Hematopoietic multipotent progenitor cell treated with erythropoietin and hydrocortisone succinate and interleukin-3 and kit ligand, for 15 days (in vitro differentiated cells): ENCODE measurements around the gene CIAO2B.

Source experiments
- DNase-seq: peaks from one replicate; pipeline ENCODE4 v3.0.0-alpha.2; 2015; ENCODE audit warnings: low spot score

CIAO2B gene

DNA sequence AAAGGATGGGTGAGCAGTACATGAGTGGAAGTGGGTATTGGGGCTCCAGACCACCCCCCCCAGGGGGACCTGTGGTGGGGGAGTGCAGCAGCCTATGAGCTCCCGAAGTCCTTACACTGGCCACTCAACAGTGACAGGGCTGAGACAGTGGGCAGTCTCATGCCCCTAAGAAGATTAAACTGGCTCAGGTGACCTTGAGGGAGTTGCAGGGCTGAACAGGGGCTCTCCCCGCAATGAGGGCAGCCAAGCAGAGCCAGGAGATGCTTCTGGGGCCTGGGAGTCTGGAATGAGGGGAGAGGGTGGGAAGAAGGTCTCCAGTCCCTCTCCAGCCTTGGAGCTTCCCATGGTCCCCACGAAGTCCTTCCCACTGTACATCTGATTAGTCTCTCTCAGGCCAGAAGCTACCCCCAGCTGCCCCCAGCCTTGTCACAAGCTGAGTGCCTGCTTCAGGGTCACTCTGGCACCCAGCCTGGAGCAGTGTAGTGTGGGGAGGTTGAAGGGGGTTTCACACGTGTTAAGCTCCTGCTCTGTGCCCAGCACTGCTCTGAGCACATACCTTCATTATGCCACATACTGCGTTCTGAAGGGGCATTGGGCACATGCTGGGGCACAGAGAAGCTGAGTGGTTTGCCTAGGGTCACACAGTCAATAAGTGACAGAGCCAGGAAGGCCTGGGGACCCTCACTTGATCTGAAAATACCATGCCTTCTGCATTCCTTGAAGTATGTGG is 14.5 kb downstream of the CIAO2B start:
- no peak for DNase-seq

DNA sequence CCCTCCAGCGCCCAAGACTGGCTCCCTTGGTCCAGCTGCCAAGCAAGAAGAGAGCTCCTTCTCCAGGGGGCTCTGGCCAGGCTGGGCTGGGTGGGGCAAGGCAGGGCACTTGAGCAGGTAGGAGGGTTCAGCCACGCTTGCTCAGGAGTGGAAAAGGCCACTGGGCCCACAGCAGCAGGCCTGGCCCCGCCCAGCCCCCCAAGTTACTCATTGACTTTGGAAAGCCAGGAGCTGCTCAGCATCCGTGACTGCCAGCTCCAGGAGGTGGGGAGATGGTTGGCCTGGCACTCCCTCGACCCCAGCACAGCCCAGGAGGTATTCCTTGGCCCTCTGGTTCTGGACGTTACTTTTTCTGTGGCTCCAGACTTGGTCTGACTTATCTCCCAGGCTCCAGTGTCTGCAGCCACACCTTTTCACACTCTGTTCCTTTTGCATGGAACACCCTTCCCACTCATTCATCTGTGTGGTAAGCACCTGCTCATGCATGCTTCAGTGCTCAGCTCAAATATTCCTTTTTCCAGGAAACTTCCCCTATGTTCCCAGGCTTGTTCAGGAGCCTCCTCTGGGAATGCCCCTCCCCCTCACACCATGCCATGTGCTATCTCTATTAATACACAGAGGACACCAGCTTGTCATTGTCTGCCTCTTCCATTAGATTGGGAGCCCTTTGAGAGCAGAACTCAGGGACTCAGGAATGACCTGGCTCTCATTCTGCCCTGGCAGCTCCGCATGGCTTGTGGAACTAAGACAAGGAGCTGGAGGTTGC is 15.2 kb downstream of the CIAO2B start, which contains the start of gene CDH16:
Gene CDH16, minus strand, starts transcription at position 83 of the 766 bp plus-strand sequence. CDS start 820 bp downstream, outside the sequence.
- no peak for DNase-seq

DNA sequence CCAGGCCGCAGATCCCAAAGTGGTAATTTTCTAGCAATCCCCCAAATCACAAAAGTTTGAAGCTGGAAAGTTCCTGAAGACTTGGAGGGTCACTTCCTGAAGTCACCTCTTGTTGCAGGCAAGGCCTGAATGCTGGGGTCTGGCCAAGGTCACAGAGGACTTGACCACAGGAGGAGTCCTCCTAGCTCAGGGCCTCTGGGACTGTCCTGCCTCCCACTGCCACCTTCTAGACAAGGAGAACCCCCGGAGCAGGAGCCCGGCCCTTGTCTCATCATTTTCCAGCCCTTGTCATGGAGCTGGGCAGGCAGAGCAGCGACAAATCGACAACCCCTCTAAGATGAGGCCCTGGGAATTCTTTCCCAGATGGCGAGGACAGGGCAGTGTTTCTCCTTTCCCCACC is 15.8 kb downstream of the CIAO2B start:
- DNase-seq: no peak

DNA sequence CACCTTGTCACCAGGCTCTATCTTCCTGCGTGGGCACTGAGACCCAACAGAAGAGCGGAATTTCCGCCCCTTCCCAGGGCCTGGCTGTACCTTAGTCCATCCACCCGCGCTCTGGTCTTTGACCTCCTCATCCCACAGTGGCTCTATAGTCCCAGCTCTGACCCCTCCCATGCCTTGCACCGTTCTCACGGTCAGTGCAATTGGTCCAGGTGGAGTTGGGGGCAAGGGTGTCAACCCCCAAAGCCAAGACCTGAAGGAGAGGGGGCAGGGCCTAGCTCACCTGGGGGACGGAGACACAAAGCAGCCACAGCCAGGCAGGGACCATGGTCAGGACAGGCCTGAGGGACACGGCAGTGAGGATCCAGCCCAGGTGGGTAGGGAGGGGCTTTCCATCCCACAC is 16.5 kb downstream of the CIAO2B start:
- no peak for DNase-seq

DNA sequence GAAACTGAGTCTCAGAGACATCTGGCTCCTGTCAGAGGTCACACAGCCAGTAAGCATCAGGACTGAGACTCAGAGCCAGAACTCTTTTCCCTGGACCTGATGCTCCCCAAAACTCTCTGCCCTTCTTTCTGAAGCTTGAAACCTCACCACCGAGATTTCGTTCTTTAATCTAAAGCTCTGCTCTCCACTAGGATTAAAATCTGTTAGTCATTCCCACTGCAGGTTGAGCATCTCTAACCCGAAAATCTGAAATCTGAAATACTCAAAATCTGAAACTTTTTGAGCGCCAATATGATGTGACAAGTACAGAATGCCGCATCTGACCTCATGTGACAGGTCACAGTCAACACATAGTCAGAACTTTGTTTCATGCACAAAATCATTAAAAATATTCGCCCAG is 17.7 kb downstream of the CIAO2B start:
- no peak for DNase-seq

DNA sequence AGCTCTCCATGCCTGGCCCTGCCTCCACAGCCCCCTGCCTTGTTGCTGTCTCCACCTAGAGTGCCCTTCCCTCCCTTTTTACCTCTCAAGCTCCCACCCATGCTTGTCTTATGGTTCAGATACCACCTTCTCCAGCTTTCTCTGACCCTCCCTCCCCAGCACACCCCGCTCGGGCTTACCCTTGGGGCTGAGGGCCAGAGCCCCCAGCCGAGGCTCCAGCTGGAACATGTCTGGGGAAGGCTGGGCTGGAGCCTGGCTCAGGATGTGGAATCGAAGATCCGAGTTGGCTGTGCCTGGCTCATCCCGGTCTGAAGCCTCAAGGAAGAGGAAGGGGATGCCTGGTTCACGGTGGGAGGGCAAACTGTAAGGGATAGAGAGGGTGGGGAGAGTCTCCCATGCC is 19.2 kb downstream of the CIAO2B start:
- no peak for DNase-seq

DNA sequence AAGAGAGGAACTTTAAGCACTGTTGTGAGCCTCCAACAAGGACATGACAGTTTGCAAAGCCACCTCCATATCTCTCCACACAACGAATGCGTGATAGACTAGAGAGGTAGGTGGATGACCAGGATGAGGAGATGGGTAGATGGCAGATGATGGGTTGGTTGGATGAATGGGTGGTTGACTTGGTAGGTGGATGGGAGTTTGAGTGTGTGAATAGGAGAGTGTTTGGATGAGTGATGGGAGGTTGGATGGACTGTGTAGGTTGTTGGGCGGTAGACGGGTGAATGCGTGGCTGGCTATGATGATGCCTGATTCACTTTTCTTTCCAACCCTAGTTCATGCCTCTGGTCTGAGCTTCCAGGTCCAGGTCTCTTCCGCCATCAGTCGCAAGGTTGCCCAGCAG is 19.7 kb downstream of the CIAO2B start:
- no peak for DNase-seq

DNA sequence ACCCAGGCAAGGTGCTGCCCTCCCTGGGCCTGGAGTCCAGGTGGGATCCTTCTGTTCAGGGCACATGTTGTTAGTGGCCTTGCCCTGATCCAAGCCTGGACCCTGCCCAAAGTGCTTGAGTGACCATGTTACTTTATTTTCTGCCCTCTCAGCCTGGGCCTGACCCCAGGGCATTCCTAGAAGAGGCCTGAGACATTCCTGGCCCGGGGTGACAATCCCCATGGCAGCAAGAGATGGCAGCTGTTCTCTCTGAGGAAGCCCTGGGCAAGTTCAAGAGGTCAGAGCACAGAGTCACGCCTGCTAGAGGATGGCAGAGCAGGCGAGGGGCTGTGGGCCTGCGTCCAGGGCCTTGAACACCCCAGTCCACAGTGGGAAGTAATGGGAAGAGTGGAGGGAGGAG is 20.5 kb downstream of the CIAO2B start:
- DNase-seq: no peak

DNA sequence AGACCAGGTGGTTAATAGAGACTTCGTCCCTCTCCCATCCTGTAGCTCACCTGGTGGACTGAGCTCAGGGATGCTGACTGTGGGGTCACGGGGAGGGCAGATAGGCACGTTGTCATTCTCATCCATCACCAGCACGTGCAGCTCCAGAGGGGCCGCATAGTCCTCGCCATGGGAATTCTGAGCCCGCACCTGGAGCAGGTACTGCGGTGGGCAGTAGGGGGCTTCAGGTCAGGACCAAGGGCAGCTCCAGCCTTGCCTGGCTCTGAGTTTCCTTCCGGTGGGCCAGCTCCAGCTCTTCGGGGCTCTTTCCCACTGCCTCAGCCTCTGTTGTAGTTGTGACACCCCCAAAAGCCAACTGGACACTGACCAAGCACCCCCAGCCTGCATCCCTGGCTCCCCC is 21.1 kb downstream of the CIAO2B start:
- no peak for DNase-seq

DNA sequence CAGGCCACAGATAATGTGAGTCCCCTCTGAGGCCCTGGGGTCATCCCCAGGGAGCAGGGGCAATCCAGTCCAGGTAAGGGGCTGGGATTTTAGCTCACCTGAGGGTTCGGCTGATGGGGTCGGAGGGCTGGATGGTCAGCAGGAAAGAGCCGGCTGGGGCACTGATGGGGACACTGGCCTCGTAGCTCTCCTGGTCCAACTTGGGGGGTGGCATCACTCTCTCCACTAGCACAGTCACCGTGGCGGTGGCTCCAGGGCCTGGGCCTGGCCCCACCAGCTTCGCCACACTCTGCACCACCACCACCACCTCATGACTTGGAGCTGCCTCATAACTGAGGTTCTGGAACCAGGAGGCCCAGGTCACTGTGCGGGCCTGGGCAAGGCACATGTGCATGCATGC is 22.4 kb downstream of the CIAO2B start:
- no peak for DNase-seq

DNA sequence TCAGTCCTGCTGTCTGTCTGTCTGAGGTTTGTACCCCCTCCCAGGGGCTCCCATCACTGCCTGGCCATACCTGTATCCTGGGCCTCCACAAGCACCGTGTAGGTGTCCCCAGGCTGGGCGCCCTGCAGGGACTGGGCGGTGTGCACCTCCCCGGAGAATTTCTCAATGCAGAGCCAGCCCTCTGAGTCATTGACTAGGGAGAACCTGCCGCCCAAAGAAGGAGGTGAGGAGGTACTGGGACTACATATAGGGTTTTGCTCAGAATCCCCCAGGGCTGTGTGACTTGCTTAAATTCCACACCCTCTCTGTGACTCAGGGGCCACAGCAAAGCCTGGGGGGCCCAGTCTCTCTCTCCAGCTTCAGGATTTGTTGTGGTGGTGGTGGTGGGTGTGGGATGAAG is 23.1 kb downstream of the CIAO2B start:
- no peak for DNase-seq

DNA sequence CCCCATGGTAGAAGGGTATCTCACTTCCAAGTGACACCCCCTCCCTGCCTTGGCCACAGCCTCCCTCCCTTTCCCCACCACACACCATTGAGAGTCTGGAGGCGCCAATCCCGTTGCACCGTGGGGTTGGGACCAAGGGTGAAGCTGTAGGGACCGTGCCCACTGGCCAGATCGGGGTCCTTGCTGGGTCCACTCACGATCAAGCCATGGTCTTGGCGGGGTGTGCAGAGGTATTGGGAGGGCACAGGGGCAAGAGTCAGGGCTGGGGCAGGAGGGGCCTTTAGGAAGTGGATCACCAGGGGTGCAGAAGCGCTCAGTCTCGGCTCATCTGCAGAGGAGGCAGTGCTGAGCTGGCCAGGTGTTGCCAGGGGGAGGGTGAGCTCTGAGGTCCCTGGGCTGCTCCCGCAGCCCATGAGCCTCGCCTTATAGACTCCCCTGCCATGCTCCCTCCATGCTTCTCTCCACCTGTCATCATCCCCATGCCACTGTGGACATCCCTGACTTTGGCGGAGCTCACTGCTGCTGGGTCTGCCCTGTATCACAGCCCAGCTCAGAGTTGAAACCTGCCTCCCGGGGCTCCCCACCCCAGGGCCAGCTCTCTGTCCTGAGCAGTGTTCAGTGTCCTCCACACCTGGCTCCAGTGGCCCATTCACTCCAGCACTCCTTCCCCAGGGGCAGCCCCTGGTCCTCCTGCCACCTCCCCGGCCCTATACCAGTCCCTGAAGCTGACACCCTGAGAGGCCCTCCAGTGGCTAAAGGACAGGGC is 23.8 kb downstream of the CIAO2B start:
- DNase-seq: no peak

DNA sequence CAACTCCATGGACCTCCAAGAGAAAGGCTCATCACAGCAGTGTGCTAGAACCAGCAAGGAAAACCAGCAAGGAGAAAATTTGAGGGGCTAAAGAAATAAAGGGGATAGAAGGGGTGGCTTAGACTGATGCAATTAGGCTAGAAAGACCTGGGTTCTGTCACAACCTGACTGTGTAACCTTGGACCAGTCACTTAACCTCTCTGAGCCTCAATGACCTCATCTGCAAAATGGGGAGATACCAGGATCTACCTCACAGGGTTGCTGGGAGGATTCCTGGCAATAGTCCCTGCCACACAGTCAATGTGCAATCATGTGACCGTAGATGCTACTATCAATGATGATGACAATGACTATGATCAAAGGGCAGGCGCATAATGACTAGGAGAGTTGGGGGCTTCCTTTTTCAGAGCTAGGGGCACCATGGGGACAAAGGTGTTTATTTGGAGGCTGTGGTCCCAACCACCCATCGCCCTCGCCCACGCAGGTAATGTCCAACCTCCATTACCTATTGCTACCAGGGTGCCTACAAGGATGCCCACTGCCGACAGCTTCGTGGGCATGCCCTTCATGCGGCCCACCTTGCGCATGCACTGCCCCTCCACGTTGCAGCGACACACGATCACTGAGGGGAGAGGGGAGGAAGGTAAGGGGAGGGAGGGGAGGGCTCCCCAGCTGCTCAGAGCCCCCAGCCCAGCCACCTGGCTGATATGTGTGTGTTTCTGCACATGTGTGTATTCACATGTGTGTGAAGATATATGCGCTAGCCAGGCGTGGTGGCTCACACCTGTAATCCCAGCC is 25.2 kb downstream of the CIAO2B start:
- no peak for DNase-seq

DNA sequence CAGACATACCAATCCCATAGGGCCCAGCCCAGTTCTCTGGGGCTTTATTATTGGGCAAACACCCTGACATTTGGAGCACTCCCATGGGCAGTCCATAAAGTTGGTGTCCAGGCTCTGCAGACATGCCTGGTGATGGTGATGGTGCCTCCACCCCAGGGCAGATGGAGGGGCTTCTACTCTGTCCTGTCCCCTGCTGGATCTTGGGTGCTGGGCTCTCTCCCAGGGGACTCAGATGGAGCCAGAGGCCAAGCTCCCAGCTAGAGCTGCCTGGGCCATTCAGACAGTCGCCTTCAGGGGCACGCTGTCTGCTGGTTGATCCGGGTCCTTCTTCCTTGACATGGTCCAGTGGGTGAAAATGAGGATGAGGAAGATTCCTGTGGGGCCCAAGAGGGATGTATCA is 26.1 kb downstream of the CIAO2B start:
- no peak for DNase-seq

DNA sequence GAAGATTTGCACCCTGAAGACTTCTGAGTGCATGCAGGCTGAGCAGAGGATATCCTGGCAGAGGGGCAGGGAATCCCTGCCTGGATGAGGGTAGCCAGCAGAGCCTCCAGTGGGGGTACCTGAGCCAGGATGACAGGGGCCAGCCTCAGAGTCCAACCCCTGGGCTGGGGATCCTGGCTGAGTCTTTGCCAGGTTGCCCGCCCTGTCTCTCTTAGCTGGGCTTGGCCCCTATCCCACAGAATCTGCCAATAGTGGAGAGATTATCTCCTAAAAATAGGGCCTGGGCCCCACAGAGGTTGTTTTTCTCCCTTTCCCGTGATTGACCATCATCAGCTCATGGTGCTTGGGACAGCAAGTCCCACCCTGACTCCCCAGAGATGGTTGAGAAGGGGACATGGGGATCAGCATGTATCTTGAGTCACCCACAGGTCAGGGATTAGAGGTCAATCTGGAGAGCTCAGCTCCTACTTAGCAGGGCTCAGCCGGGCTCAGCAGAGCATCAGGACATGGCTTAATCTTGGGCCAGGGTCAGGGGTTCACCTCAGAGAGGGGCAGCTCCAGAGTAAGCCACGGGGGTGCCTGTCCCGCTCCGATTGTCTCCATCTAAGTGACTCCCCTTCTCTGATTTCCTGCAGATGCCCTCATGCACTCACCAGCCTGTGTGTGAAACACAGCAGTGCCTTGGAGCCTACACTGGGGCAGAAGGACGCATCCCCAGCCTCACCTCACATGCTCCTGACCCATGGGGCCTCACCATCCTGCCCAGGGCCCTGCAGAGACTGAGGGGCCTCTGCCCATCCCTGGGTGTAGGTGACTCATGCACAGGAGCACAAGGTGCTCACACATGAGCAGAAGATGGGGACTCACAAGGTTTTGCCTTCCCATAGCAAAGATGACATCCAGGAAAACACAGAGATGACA is 27.0 kb downstream of the CIAO2B start:
- DNase-seq: no peak

DNA sequence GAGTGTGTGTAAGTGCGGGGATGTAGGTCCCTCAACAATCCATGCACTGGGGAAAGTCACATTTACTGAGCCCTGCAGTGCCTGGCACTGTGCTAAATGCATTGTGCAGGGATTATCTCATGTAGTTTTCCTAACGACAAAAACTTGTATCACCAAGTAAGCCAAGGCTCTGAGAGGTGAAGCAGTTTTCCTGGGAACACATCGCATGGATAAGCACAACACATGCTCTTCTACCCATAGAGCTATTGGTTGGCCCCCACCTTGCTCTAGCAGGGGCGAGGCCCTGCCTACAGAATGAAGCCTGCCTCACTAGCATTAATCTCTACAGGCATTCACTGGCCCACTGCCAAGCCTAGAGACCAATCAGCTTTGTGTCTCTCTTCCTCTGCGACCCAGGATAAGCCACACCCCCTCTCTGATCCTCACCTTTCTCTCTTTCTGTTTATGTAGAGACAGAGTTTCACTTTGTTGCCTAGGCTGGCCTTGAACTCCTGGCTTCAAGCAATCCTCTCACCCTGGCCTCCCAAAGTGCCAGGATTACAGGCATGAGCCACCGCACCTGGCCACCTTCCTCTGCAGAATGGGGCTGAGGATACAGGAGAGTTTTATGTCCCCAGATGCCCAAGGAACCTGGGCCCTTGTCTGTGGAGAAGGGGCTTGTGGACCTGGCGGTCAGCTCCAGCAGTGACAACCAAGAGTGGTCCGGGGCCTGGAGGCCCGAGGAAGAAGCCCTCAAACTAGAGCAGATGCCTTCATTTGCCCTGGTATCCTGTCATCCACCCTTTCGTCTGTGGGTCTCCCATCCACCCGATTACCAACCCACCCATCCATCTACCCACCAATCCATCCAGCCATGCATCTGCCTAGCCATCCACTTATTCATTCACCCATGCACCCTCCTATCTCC is 28.3 kb downstream of the CIAO2B start:
- peak; percentile 89 for DNase-seq

DNA sequence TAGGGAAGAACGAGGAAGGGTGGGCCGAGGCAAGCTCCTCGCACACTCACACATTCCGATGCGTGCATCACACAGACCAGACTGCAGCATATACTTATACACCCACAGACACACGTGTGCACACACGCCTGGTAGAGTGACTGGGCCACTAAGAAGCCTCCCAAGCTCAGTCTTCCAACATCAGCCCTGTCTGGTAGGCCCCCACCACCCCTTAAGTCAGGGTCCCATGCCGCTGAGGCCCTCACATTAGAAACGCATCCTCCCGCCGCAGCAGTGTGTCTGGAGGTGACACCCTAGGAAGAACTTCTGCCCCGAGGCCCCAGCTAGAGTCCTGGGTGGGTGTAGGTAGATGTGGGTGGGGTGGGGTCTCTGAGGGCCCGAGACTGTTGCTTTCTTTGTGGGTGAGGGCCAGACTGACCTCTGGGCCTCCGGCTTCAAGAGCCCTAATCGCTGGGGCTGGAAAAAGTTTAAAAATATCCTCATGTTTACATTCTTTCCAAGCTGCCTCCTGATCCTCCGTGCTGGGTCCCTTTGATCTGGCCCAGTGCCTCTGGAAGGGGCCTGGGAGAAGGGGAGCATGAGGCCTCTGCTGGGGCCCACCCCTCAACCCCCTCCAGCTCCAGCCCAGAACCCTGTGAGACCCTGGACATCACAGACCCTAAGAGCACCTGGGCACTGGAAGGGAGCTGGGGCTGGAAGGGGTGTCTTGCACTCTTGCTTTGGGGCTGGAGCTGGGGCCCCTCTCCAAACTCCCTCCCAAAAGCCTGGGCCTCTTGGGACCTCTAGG is 29.2 kb downstream of the CIAO2B start:
- no peak for DNase-seq

DNA sequence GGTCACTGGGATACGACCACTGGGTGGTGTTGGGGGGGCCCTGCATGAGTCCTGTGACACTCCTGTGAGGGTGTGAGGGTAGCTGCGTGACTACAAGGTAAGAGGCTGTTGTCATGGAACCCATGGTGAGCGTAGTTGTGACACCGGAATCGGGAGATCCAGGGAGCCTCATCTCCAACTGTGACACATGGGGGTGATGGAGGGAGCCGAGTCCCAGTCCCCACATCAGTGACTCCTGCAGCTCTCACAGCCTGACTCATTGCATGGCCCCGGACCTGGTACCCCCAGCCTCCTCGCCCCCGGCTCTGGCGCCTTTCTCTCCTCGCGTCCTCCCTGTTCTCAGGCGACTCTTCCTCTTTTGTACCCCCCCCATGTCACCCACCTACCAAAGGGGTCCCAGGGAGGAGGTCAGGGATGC is 29.8 kb downstream of the CIAO2B start:
- no peak for DNase-seq
